SU-DHL-6 (cell line): ENCODE results near the gene DNAJB14.

Source experiments
- CTCF ChIP-seq: fragments of 200-600 bp; sonication (generic); IDR thresholded peaks from one replicate; pipeline ENCODE4 v1.5.1; 2017; ENCODE audit warnings: antibody characterized with exemption, mild to moderate bottlenecking, low read length, moderate library complexity; ENCODE audit not compliant: insufficient read depth, poor library complexity, severe bottlenecking
- EZH2phosphoT487 ChIP-seq: fragments of 200-600 bp; sonication (generic), shearing (Covaris generic); conservative IDR thresholded peaks from 2 replicates; pipeline ENCODE4 v1.6.1; 2018; ENCODE audit warnings: mild to moderate bottlenecking, antibody characterized with exemption, low read length, moderate library complexity, mixed read lengths

GRCh38 chr4:99927566-99927965 lies 18.9 kb downstream of the DNAJB14 start:
- TF ChIP-seq EZH2phosphoT487 (no peak), CTCF (no peak)
